ENCODE results near the gene GGTA1. TPM values are rescaled to one million over a fixed set of nuclear protein-coding genes. Genes with fewer than 3 reads are reported as not detected.

The GGTA1 gene
- total RNA-seq, 1 experiment from 2014 or later = not detected

GRCh38 chr9:121491111-121491510 is 8.5 kb downstream of the GGTA1 start:
- peaks cover 30% of the 10 kb centered on the region for H3K27me3 Mint-ChIP-seq (ENCODE audit: low read depth)
- H3K4me3 Mint-ChIP-seq = no peak overlapping the region
- Histone ChIP-seq H3K27ac (ENCODE audit: insufficient read length, low read depth, low read length) (no peak overlapping the region), H4K20me1 (ENCODE audit: control insufficient read depth, insufficient read depth, insufficient read length) (no peaks in the 10 kb centered on the region), H2BK20ac (ENCODE audit: low read depth, low read length, poor library complexity, severe bottlenecking) (no peak overlapping the region), H3K79me1 (ENCODE audit: insufficient read depth, low read depth, low read length, poor library complexity, severe bottlenecking) (no peaks in the 10 kb centered on the region), H2BK120ac (ENCODE audit: low read depth, low read length, poor library complexity, severe bottlenecking) (no peak overlapping the region), H2BK5ac (ENCODE audit: insufficient read length, low read length) (no peak overlapping the region), H3K23me2 (ENCODE audit: insufficient read length, low read depth, low read length, poor library complexity, severe bottlenecking) (no peaks in the 10 kb centered on the region), H4K8ac (replicated peaks; ENCODE audit: insufficient read length, low read depth, low read length) (no peak overlapping the region), H3K9me3 (ENCODE audit: control insufficient read depth, low read depth, low read length) (no peaks in the 10 kb centered on the region), H2BK12ac (ENCODE audit: insufficient read length, low read depth, low read length) (no peak overlapping the region), H3T11ph (ENCODE audit: low read length) (no peak overlapping the region), H3K79me2 (ENCODE audit: insufficient read depth, low read length) (no peaks in the 10 kb centered on the region), H3K9ac (ENCODE audit: extremely low read depth, insufficient read length, low read length) (no peak overlapping the region), H3K56ac (ENCODE audit: insufficient read length, low read depth, low read length) (no peak overlapping the region), H3K4ac (ENCODE audit: low read depth, low read length) (no peak overlapping the region), H4K91ac (ENCODE audit: insufficient read length, low read depth, low read length) (no peak overlapping the region), H2AK5ac (ENCODE audit: insufficient read length, low read length) (no peak overlapping the region), H2BK15ac (ENCODE audit: low read depth, low read length) (no peak overlapping the region), H3K4me2 (ENCODE audit: insufficient read depth, insufficient read length, low read length) (no peak overlapping the region), H3K4me1 (ENCODE audit: insufficient read depth, low read length) (no peaks in the 10 kb centered on the region), H4K5ac (ENCODE audit: insufficient read length, low read depth, low read length) (no peak overlapping the region), H3K27me3 (ENCODE audit: insufficient read depth, low read length) (no peaks in the 10 kb centered on the region), H3K18ac (ENCODE audit: insufficient read length, low read depth, low read length) (no peak overlapping the region), H2AFZ (ENCODE audit: low read length) (no peak overlapping the region), H3K23ac (ENCODE audit: insufficient read length, low read depth, low read length) (no peak overlapping the region), H3K14ac (ENCODE audit: insufficient read depth, low read length) (no peak overlapping the region)
- no peak for DNase-seq
- no peak for TF ChIP-seq CTCF (conservative IDR thresholded peaks at IDR 0.05)
- WGBS (ENCODE audit: extremely low coverage, insufficient read length, low lambda C conversion rate) = no CpG with 5 or more reads among the region's 5 CpGs
- H3K36me3 Mint-ChIP-seq (ENCODE audit: insufficient read depth in 1 of 3, low read depth in 3 of 3) = 0 out of 7 replicates have a peak, but pooled peaks cover 0 to 2% (median 0%) of the 10 kb centered on the region in 3 experiments
- H3K4me1 Mint-ChIP-seq = no peaks in the 10 kb centered on the region
- H3K9me3 Mint-ChIP-seq = peaks cover 0 to 2% of the 10 kb centered on the region in 2 experiments; a peak in 2 of 5 replicates
- no peak overlapping the region for H3K27ac Mint-ChIP-seq

Data from H9 (cell line).